H1 (cell line): ENCODE data around the gene ADM. TPM values are rescaled to one million over a fixed set of nuclear protein-coding genes. Genes with fewer than 3 reads are reported as not detected.

Experiments
- RFX5 ChIP-seq: IDR thresholded peaks from 2 replicates; pipeline ENCODE4 v1.6.1; 2011; ENCODE audit warnings: low read depth, low read length, improper control_type of control experiment, borderline replicate concordance
- ZNF274 ChIP-seq: IDR thresholded peaks from 2 replicates; pipeline ENCODE4 v1.7.0; 2012; ENCODE audit warnings: low read length, borderline replicate concordance; ENCODE audit errors: extremely low read depth
- polyA plus RNA-seq, 7 experiments: library from polyadenylated mRNA; depleted of rRNA in 3 of 7; stranded (reverse) in 5 of 7; unstranded in 2 of 7; fragments of >200 nt in 5 of 7; fragments of 200-250 nt in 2 of 7; gene quantifications; 1 replicate in 5 of 7; 2 replicates in 1 of 7; 4 replicates in 1 of 7; pipeline versions ENCODE4 v1.2.1 to v1.2.3, GENCODE V29; 2011 to 2013; ENCODE audit warnings: missing spikeins in 2 of 7, mixed read lengths in 2 of 7
- total RNA-seq: library from RNA; stranded (reverse); fragmentation: NEBNext Ultra II Directional; extraction: Animal tissue kit (Norgen Biotek cat#: 25700); gene quantifications from 2 replicates; pipeline ENCODE4 v1.2.1, GENCODE V29; 2021

ADM gene
- total and polyA plus RNA-seq, 2 of the 8 experiments (the other 6 are each of a cell fraction or from before 2014, with no cell fraction given): 94.1 to 95.6 TPM

DNA sequence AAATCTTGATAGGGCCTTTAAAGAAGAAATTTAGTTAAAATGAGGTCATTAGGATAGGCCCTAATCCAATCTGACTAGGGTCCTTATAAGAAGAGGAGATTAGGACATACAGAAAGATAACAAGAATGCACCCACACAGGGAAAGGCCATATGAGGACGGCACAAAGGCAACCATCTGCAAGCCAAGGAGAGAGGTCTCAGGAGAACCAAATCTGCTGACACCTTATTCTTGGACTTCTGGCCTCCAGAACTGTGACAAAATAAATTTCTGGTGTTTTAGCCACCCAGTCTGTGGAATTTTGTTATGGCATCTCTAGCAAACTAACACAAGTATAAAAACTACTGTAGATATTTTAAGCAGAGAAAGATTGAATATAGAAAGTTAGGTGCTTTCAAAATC lies 28.6 kb downstream of the ADM start (continued):
- TF ChIP-seq RFX5 (no peak), ZNF274 (no peak)
